C4-2B (cell line): ENCODE measurements around the gene CD200.
"Not testable (repeated sequence)": the region's sequence is repeated elsewhere in the genome, so short reads cannot be mapped to it uniquely, and the experiment has no call there.

Experiments
- H3K27ac ChIP-seq: fragments of 450-650 bp; 2 replicates; pipeline ENCODE4 v1.5.1; 2017
- CTCF ChIP-seq: fragments of 450-650 bp; conservative IDR thresholded peaks from 2 replicates; pipeline ENCODE4 v1.5.1; 2017; ENCODE audit warnings: mild to moderate bottlenecking
- ZFX ChIP-seq: fragments of 450-650 bp; IDR thresholded peaks from 2 replicates; pipeline ENCODE4 v1.6.1; 2017

The CD200 gene

DNA sequence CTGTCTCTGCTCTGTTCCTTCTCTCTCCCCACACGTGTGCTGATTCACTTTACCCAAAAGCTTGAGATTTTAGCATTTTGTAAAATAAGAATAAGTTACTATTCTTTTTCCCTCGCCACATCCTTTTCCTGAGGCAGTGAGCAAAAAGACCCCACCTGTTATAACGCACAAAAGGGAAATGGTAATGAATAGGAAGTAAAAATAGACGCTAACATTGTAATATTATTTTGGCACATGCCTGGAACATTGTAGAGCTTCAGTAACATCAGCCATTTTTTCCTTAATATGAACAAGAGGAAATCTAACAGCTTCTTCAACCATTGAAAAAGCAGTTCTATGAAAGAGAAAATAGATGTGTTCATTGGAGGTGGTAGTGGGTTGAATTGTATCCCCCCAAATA, 40.5 kb downstream of the CD200 start:
- TF ChIP-seq CTCF (no peak), ZFX (no peak)
- H3K27ac ChIP-seq = no peak overlapping the region

DNA sequence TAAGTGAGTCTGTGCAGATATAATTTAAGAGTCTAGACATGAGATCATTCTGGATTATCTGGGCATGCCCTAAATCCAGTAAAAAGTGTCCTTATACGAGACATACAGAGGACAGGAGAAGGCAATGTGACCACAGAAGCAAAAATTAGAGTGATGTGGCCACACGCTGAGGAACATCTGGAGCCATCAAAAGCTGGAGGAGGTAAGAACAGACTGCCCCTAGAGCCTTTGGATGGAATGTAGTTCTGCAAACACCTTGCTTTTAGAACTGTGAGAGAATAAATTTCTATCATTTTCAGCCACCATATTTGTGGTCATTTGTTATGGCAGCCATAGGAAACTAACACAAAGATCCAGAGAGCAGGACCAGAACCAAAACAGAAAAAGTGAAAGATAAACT, 41.0 kb downstream of the CD200 start:
- TF ChIP-seq CTCF (no peak), ZFX (no peak)
- H3K27ac ChIP-seq = no peak overlapping the region

DNA sequence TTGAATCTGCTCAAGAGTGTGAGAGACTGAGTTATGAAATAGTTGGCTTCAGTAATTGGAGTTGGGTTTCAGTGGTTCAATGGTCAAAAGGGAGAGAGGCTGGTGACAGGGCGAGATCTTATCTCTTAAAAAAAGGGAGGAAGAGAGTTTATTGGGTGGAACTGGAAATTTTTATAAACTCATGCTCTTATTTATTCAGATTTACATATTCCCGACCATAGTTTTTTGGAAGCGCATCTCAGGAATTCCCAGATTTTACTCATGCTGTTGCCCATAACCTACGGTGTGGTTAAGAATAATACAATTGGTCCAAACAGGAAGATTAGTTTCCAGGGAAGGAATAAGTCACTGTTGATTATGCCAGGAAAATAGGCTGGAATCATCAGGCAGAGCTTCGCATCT, 41.4 kb downstream of the CD200 start:
- no peak overlapping the region for H3K27ac ChIP-seq
- TF ChIP-seq ZFX (no peak), CTCF (no peak)

DNA sequence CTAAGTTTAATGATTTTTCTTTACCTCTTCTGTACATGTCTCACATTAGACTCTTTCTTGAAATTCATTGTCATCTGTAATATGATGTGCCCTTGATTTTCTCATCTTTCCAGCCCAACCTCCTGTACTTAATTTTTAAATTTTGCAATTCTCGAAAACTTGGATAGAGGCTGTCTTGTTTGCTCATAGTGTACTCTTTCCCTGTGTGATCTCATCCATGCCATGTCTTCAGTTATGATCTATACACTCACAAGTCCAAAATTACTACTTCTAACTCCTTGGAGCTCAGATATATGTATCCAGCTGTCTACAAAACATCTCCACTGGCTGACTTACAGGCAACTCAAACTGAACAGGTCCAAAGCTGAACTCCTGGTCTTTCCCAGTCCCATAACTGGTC, 42.2 kb downstream of the CD200 start:
- H3K27ac ChIP-seq = no peak overlapping the region
- TF ChIP-seq CTCF (no peak), ZFX (no peak)

DNA sequence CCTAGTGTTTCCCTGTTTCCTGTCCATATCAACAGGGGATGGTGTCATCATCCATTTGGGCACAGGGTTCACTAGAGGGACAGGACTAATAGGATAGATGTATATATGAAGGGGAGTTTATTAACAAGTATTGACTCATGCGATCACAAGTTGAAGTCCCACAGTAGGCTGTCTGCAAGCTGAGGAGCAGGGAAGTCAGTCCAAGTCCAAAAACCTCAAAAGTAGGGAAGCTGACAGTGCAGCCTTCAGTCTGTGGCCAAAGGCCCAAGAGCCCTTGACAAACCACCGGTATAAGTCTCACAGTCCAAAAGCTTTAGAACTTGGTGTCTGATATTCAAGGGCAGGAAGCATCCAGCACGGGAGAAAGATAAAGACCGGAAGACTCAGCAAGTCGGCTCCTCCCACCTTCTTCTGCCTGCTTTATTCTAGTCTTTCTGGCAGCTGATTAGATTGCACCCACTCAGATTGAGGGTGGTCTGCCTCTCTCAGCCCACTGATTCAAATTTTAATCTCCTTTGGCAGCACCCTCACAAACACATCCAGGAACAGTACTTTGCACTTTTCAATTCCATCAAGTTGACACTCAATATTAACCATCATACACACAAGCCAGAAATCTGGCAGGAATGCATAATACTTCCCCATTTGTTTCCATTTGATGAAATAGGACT, 43.4 kb downstream of the CD200 start:
- no peak overlapping the region for H3K27ac ChIP-seq
- TF ChIP-seq ZFX (no peak), CTCF (no peak)

GRCh38 chr3:112376992-112377391, 44.0 kb downstream of the CD200 start:
- no peak for TF ChIP-seq CTCF
- TF ChIP-seq ZFX = no peak
- no peak overlapping the region for H3K27ac ChIP-seq

- no peak overlapping the region for H3K27ac ChIP-seq
- TF ChIP-seq CTCF (no peak), ZFX (no peak)
Observed at GRCh38 chr3:112377568-112378071, 44.7 kb downstream of the CD200 start.

GRCh38 chr3:112378347-112378746, 45.4 kb downstream of the CD200 start:
- H3K27ac ChIP-seq = not testable (repeated sequence)
